Glutamatergic neuron (in vitro differentiated cells): ENCODE data around the gene ARF1. TPM values are rescaled to one million over a fixed set of nuclear protein-coding genes. Genes with fewer than 3 reads are reported as not detected.
A peak's percentile ranks its signal among the peaks of the same experiment; 100 is the strongest.

Experiments used
- DNase-seq: peaks from one replicate; pipeline ENCODE4 v3.0.0; 2022
- H3K27ac Mint-ChIP-seq: one replicate; pipeline ENCODE4 v1.8.0; 2020; ENCODE audit warnings: mild to moderate bottlenecking, mixed read lengths, inconsistent platforms; ENCODE audit not compliant: unreplicated experiment
- H3K27me3 Mint-ChIP-seq: one replicate; pipeline ENCODE4 v1.8.0; 2020; ENCODE audit warnings: mild to moderate bottlenecking, moderate library complexity, mixed read lengths, inconsistent platforms; ENCODE audit not compliant: unreplicated experiment
- H3K36me3 Mint-ChIP-seq: one replicate; pipeline ENCODE4 v1.8.0; 2020; ENCODE audit warnings: mild to moderate bottlenecking, mixed read lengths, inconsistent platforms; ENCODE audit not compliant: unreplicated experiment
- H3K4me1 Mint-ChIP-seq: one replicate; pipeline ENCODE4 v1.8.0; 2020; ENCODE audit warnings: mild to moderate bottlenecking, low read depth, mixed read lengths, inconsistent platforms; ENCODE audit not compliant: unreplicated experiment
- H3K4me3 Mint-ChIP-seq: one replicate; pipeline ENCODE4 v1.8.0; 2020; ENCODE audit warnings: mild to moderate bottlenecking, mixed read lengths, inconsistent platforms; ENCODE audit not compliant: unreplicated experiment
- H3K9me3 Mint-ChIP-seq: one replicate; pipeline ENCODE4 v1.8.0; 2020; ENCODE audit warnings: mild to moderate bottlenecking, moderate library complexity, mixed read lengths, inconsistent platforms; ENCODE audit not compliant: unreplicated experiment
- total RNA-seq: library from RNA; stranded (reverse); fragmentation: NEBNext Ultra II Directional; extraction: Animal tissue kit (Norgen Biotek cat#: 25700); gene quantifications from one replicate; pipeline ENCODE4 v1.2.1, GENCODE V29; 2021; ENCODE audit not compliant: unreplicated experiment
- TF ChIP-seq, protein P1 (sequence below): fragments of 200-600 bp; sonication (generic); IDR thresholded peaks from one replicate; pipeline ENCODE4 v1.5.0; 2021; ENCODE audit not compliant: partially characterized antibody, unreplicated experiment

The ARF1 gene
- total RNA-seq, 1 donor from 2014 or later = 222 TPM

DNA sequence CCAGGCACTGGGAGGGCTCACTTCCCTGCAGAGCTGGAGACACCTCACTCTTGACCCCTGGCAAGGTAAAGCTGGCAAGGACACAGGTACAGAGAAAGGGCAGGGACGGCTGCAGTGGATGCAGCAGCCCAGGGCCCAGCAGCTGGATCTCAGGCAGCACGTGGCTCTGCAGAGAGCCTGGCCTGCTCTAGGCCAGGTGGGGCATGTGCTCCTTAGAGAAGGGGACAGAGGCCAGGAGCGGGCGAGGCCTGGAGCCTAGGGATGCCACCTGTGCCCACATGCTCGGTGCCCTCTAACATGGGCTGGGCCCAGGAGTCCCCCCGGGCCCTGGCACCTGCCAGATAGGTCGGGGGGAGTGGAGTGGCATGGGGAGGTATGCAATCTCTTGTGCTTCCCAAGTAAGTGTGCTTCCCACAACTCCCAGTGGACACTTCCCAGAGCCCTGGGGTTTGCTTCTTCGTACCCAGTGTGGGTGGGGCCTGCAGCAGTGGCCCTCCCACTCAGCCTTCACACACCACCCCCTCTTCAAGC is 45.7 kb upstream of the ARF1 start:
- H3K27ac Mint-ChIP-seq = no peak overlapping the region

DNA sequence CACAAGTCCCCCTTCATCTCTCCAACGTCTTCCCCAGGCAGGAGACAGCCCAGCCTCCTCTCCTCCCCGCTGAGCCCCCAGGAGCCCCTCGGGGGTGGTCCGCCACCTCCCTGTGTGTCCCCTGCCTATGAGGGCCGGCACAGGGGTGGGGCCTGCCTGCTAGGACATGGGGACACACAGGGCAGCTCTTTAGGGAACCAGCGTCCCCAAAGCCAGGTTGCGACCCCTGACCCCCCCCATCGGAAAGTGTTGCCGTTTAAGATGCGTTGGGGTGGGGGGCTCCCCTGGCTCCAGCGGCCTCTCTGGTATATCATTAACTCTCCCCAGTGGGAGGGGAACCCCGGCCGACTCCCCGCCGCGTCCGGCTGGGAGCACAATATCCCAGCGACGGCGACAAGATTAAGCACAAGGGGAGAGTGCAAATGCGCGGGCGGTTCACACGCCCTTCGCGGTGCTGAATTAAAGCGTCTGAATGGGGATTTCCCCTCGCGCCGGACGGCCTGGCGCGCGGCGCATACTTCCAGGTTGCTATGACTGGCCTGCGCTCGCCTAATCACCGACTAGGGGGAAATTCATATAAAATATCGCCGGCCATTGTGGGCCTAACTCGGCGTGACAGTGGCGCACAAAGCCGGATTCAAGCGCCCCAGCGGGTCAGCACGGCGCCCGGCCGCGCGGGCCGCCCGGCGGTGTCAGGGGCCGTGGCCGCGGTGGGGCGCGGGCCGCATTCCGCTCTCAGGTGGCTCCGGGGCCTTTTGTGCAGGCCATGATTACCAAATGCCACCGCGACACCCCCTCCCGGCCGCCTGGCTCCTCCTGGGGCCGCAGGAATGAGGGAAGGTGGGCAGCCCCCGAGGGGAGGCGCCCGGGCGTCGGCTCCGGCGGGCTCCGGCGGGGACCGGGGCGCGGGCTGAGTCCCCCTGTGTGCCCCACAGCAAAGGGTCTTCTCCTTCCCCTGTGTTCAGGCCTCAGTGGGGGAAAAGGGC is 44.8 kb upstream of the ARF1 start:
- Mint-ChIP-seq H3K4me3 (no peak overlapping the region), H3K27me3 (peaks cover 13% of the 10 kb centered on the region), H3K4me1 (no peaks in the 10 kb centered on the region), H3K9me3 (no peaks in the 10 kb centered on the region), H3K36me3 (peaks cover 7% of the 10 kb centered on the region), H3K27ac (no peak overlapping the region)
- peak; percentile 24 for DNase-seq
- TF ChIP-seq, protein P1, sequence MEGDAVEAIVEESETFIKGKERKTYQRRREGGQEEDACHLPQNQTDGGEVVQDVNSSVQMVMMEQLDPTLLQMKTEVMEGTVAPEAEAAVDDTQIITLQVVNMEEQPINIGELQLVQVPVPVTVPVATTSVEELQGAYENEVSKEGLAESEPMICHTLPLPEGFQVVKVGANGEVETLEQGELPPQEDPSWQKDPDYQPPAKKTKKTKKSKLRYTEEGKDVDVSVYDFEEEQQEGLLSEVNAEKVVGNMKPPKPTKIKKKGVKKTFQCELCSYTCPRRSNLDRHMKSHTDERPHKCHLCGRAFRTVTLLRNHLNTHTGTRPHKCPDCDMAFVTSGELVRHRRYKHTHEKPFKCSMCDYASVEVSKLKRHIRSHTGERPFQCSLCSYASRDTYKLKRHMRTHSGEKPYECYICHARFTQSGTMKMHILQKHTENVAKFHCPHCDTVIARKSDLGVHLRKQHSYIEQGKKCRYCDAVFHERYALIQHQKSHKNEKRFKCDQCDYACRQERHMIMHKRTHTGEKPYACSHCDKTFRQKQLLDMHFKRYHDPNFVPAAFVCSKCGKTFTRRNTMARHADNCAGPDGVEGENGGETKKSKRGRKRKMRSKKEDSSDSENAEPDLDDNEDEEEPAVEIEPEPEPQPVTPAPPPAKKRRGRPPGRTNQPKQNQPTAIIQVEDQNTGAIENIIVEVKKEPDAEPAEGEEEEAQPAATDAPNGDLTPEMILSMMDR = no peak

More for the DNA sequence above, 45.7 kb upstream of the ARF1 start:
- no peaks in the 10 kb centered on the region for H3K4me1 Mint-ChIP-seq
- no peak for DNase-seq
- H3K4me3 Mint-ChIP-seq = no peak overlapping the region
- TF ChIP-seq, protein P1 = no peak
- H3K27me3 Mint-ChIP-seq = peaks cover 13% of the 10 kb centered on the region
- H3K36me3 Mint-ChIP-seq = peaks cover 7% of the 10 kb centered on the region
- peaks cover under 1% of the 10 kb centered on the region for H3K9me3 Mint-ChIP-seq

GRCh38 chr1:228038387-228039005 is 44.0 kb upstream of the ARF1 start:
- Mint-ChIP-seq H3K9me3 (no peaks in the 10 kb centered on the region), H3K4me1 (no peaks in the 10 kb centered on the region), H3K27me3 (peaks cover 13% of the 10 kb centered on the region), H3K4me3 (no peak overlapping the region), H3K36me3 (peaks cover 2% of the 10 kb centered on the region), H3K27ac (no peak overlapping the region)
- no peak for DNase-seq
- TF ChIP-seq, protein P1 = no peak

DNA sequence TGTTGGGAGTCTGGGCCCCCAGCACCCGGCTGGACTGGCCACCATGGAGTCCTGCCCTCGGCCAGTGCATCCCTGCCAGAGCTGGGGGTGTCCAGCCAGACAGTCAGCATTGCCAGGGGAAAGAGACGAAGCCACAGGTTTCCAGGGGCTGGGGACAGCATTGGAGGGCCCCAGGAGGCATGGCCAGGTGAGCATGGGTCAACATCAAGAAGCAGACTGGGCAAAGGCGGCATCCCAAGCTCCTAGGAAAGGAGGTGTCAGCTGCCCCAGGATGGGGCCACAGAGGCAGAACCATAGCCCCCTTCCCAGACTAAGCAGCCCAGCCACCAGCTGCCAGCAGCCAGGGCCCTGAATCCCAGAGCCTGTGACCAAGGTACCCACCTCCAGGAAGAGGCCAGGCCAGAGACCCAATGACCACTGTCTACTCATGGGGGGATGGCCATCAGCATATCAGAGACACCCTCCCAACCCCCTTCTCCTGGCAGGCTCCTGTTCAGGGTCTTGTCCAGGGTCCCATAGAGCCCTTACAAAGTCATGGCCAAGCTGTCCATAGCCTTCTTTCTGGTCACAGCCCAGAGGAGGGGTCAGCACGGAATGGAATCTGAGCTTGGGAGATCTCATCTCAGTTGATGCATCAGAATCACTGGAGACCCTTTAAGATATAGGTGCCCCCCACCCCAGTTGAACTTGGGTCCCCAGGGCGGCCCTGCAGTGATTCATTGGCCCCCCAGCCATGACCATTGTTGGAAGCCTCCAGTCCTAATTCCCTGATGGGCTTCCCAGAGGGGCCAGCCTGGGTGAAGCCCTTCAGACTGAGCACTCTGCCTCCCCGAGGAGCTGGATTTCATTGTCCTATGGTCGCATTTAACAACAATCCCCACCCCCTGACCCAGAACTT is 43.3 kb upstream of the ARF1 start:
- DNase-seq = no peak
- H3K4me3 Mint-ChIP-seq = no peak overlapping the region

More for the DNA sequence above, 43.3 kb upstream of the ARF1 start:
- no peaks in the 10 kb centered on the region for H3K9me3 Mint-ChIP-seq
- TF ChIP-seq, protein P1 = no peak
- H3K4me1 Mint-ChIP-seq = no peaks in the 10 kb centered on the region
- H3K36me3 Mint-ChIP-seq = no peaks in the 10 kb centered on the region
- H3K27me3 Mint-ChIP-seq = peaks cover 17% of the 10 kb centered on the region
- no peak overlapping the region for H3K27ac Mint-ChIP-seq
